ENCODE data around the gene CCDC146.

The CCDC146 gene

GRCh38 chr7:77306231-77307067, 184.0 kb downstream of the CCDC146 start:
- TF ChIP-seq POU2F2 (IDR thresholded peaks at IDR 0.05; ENCODE audit: low read depth, low read length) = no peak
- DNase-seq (ENCODE audit: insufficient read length, low spot score) (no peak), FAIRE-seq (no peak)

- TF ChIP-seq SPI1 (IDR thresholded peaks at IDR 0.05; ENCODE audit: low read depth, low read length) = no peak
- FAIRE-seq = no peak
- DNase-seq (ENCODE audit: insufficient read length, low spot score) = no peak
These were observed 186.4 kb downstream of the CCDC146 start for GRCh38 chr7:77308792-77309191.

GRCh38 chr7:77309714-77310220, 187.4 kb downstream of the CCDC146 start:
- TF ChIP-seq POLR2AphosphoS5 (IDR thresholded peaks at IDR 0.05; ENCODE audit: low read depth, low read length) (no peak), POLR2A (IDR thresholded peaks at IDR 0.05; ENCODE audit: low read depth, low read length) (no peak), PAX5 (IDR thresholded peaks at IDR 0.05; ENCODE audit: insufficient read depth, low read length, severe bottlenecking) (no peak)
- FAIRE-seq (no peak), DNase-seq (ENCODE audit: insufficient read length, low spot score) (no peak)

GRCh38 chr7:77310982-77311381, 188.6 kb downstream of the CCDC146 start:
- FAIRE-seq (no peak), DNase-seq (ENCODE audit: insufficient read length, low spot score) (no peak)
- TF ChIP-seq POU2F2 (IDR thresholded peaks at IDR 0.05; ENCODE audit: low read depth, low read length) (no peak), SPI1 (IDR thresholded peaks at IDR 0.05; ENCODE audit: low read depth, low read length) (no peak), PAX5 (IDR thresholded peaks at IDR 0.05; ENCODE audit: insufficient read depth, low read length, severe bottlenecking) (no peak), TAF1 (IDR thresholded peaks at IDR 0.05; ENCODE audit: low read depth, low read length) (no peak), POLR2AphosphoS5 (IDR thresholded peaks at IDR 0.05; ENCODE audit: low read depth, low read length) (no peak), POLR2A (IDR thresholded peaks at IDR 0.05; ENCODE audit: low read depth, low read length) (no peak)

GRCh38 chr7:77313085-77313484, 190.7 kb downstream of the CCDC146 start:
- TF ChIP-seq POLR2A (IDR thresholded peaks at IDR 0.05; ENCODE audit: low read depth, low read length) (no peak), PAX5 (IDR thresholded peaks at IDR 0.05; ENCODE audit: insufficient read depth, low read length, severe bottlenecking) (no peak), TAF1 (IDR thresholded peaks at IDR 0.05; ENCODE audit: low read depth, low read length) (no peak), POLR2AphosphoS5 (IDR thresholded peaks at IDR 0.05; ENCODE audit: low read depth, low read length) (no peak), SPI1 (IDR thresholded peaks at IDR 0.05; ENCODE audit: low read depth, low read length) (no peak), POU2F2 (IDR thresholded peaks at IDR 0.05; ENCODE audit: low read depth, low read length) (no peak)
- FAIRE-seq = no peak
- DNase-seq (ENCODE audit: insufficient read length, low spot score) = no peak

GRCh38 chr7:77313876-77314480, 191.6 kb downstream of the CCDC146 start:
- TF ChIP-seq TAF1 (IDR thresholded peaks at IDR 0.05; ENCODE audit: low read depth, low read length) (no peak), SPI1 (IDR thresholded peaks at IDR 0.05; ENCODE audit: low read depth, low read length) (no peak), POLR2AphosphoS5 (IDR thresholded peaks at IDR 0.05; ENCODE audit: low read depth, low read length) (no peak), POU2F2 (IDR thresholded peaks at IDR 0.05; ENCODE audit: low read depth, low read length) (no peak), POLR2A (IDR thresholded peaks at IDR 0.05; ENCODE audit: low read depth, low read length) (no peak), PAX5 (IDR thresholded peaks at IDR 0.05; ENCODE audit: insufficient read depth, low read length, severe bottlenecking) (no peak)
- FAIRE-seq (no peak), DNase-seq (ENCODE audit: insufficient read length, low spot score) (no peak)

GRCh38 chr7:77315182-77315591, 192.8 kb downstream of the CCDC146 start:
- DNase-seq (ENCODE audit: insufficient read length, low spot score) (no peak), FAIRE-seq (no peak)
- TF ChIP-seq SPI1 (IDR thresholded peaks at IDR 0.05; ENCODE audit: low read depth, low read length) = no peak
- TF ChIP-seq PAX5 (IDR thresholded peaks at IDR 0.05; ENCODE audit: insufficient read depth, low read length, severe bottlenecking) = no peak
- TF ChIP-seq POLR2A (IDR thresholded peaks at IDR 0.05; ENCODE audit: low read depth, low read length) = no peak
- TF ChIP-seq TAF1 (IDR thresholded peaks at IDR 0.05; ENCODE audit: low read depth, low read length) = no peak
- TF ChIP-seq POLR2AphosphoS5 (IDR thresholded peaks at IDR 0.05; ENCODE audit: low read depth, low read length) = no peak
- TF ChIP-seq POU2F2 (IDR thresholded peaks at IDR 0.05; ENCODE audit: low read depth, low read length) = no peak

- DNase-seq (ENCODE audit: insufficient read length, low spot score) (no peak), FAIRE-seq (no peak)
- no peak for TF ChIP-seq PAX5 (IDR thresholded peaks at IDR 0.05; ENCODE audit: insufficient read depth, low read length, severe bottlenecking)
- no peak for TF ChIP-seq TAF1 (IDR thresholded peaks at IDR 0.05; ENCODE audit: low read depth, low read length)
- no peak for TF ChIP-seq POLR2A (IDR thresholded peaks at IDR 0.05; ENCODE audit: low read depth, low read length)
- TF ChIP-seq POLR2AphosphoS5 (IDR thresholded peaks at IDR 0.05; ENCODE audit: low read depth, low read length) = no peak
- TF ChIP-seq SPI1 (IDR thresholded peaks at IDR 0.05; ENCODE audit: low read depth, low read length) = no peak
- no peak for TF ChIP-seq POU2F2 (IDR thresholded peaks at IDR 0.05; ENCODE audit: low read depth, low read length)
These were observed 194.0 kb downstream of the CCDC146 start for GRCh38 chr7:77316219-77316978.

- DNase-seq (ENCODE audit: insufficient read length, low spot score) = no peak
- FAIRE-seq = no peak
- TF ChIP-seq PAX5 (IDR thresholded peaks at IDR 0.05; ENCODE audit: insufficient read depth, low read length, severe bottlenecking) (no peak), SPI1 (IDR thresholded peaks at IDR 0.05; ENCODE audit: low read depth, low read length) (no peak), POLR2A (IDR thresholded peaks at IDR 0.05; ENCODE audit: low read depth, low read length) (no peak), POLR2AphosphoS5 (IDR thresholded peaks at IDR 0.05; ENCODE audit: low read depth, low read length) (no peak), POU2F2 (IDR thresholded peaks at IDR 0.05; ENCODE audit: low read depth, low read length) (no peak), TAF1 (IDR thresholded peaks at IDR 0.05; ENCODE audit: low read depth, low read length) (no peak)
These were observed 195.6 kb downstream of the CCDC146 start for GRCh38 chr7:77318019-77318418.
